Large intestine (tissue), 3 donors: ENCODE measurements around the gene FLAD1. TPM values are rescaled to one million over a fixed set of nuclear protein-coding genes. Genes with fewer than 3 reads are reported as not detected.
"Not testable (repeated sequence)": the region's sequence is repeated elsewhere in the genome, so short reads cannot be mapped to it uniquely, and the experiment has no call there.

ENCODE experiments used
- DNase-seq, 2 donors: peaks; one replicate each; pipeline versions ENCODE4 v3.0.0 to v3.0.0-alpha.2; 2013
- H3K27ac ChIP-seq: one replicate; pipeline ENCODE4 v1.5.1; 2013; ENCODE audit warnings: low read length
- H3K27me3 ChIP-seq: 2 replicates; pipeline ENCODE4 v1.6.1; 2013; ENCODE audit warnings: low read length; ENCODE audit not compliant: control insufficient read depth, insufficient read depth
- H3K36me3 ChIP-seq: 2 replicates; pipeline ENCODE4 v1.6.1; 2013; ENCODE audit warnings: low read length; ENCODE audit not compliant: control insufficient read depth, insufficient read depth
- H3K4me1 ChIP-seq: one replicate; pipeline ENCODE4 v1.6.1; 2013; ENCODE audit warnings: low read length; ENCODE audit not compliant: control insufficient read depth, insufficient read depth
- H3K4me3 ChIP-seq: one replicate; pipeline ENCODE4 v1.5.1; 2013; ENCODE audit warnings: low read length
- H3K9me3 ChIP-seq: one replicate; pipeline ENCODE4 v1.6.1; 2013; ENCODE audit warnings: mild to moderate bottlenecking, low read depth, low read length, moderate library complexity; ENCODE audit not compliant: control insufficient read depth
- WGBS: methylation state at CpG from one replicate; pipeline ENCODE4 v1.1.5; 2013; ENCODE audit warnings: low lambda C conversion rate; ENCODE audit not compliant: insufficient coverage; 5-methylcytosine and 5-hydroxymethylcytosine counted together
- polyA plus RNA-seq: library from polyadenylated mRNA; unstranded; fragments of 120-200 nt; gene quantifications from one replicate; pipeline ENCODE4 v1.2.1, GENCODE V29; 2013

FLAD1 gene
- polyA plus RNA-seq, 1 donor = 28.0 TPM

GRCh38 chr1:154975409-154976059 lies 7.6 kb upstream of the FLAD1 start:
- Histone ChIP-seq H3K4me1 (peaks cover 31% of the 10 kb centered on the region), H3K4me3 (peak overlapping the region; percentile 80), H3K9me3 (no peaks in the 10 kb centered on the region), H3K27me3 (no peaks in the 10 kb centered on the region), H3K27ac (peak overlapping the region; percentile 100), H3K36me3 (peaks cover 10% of the 10 kb centered on the region)
- peak; percentile 58 to 84 for DNase-seq
- 0% methylated on average over 4 of the region's 24 CpGs for WGBS

- H3K9me3 ChIP-seq, H3K27me3 ChIP-seq, H3K27ac ChIP-seq, DNase-seq, H3K4me3 ChIP-seq, H3K36me3 ChIP-seq: not testable (repeated sequence)
- WGBS = no CpG with 5 or more reads among the region's 3 CpGs
- H3K4me1 ChIP-seq = peaks cover 17% of the 10 kb centered on the region
These were observed 5.4 kb upstream of the FLAD1 start for GRCh38 chr1:154977762-154978161.

GRCh38 chr1:154978360-154978759 lies 4.8 kb upstream of the FLAD1 start:
- WGBS = no CpG with 5 or more reads among the region's 3 CpGs
- DNase-seq = no peak
- no peaks in the 10 kb centered on the region for H3K27me3 ChIP-seq
- peaks cover 10% of the 10 kb centered on the region for H3K36me3 ChIP-seq
- no peak overlapping the region for H3K4me3 ChIP-seq
- H3K9me3 ChIP-seq = no peaks in the 10 kb centered on the region
- peaks cover 13% of the 10 kb centered on the region for H3K4me1 ChIP-seq
- no peak overlapping the region for H3K27ac ChIP-seq

- Histone ChIP-seq H3K9me3 (no peaks in the 10 kb centered on the region), H3K27me3 (no peaks in the 10 kb centered on the region), H3K36me3 (peaks cover 15% of the 10 kb centered on the region), H3K4me3 (no peak overlapping the region), H3K4me1 (peaks cover 5% of the 10 kb centered on the region), H3K27ac (no peak overlapping the region)
- WGBS = no CpG with 5 or more reads among the region's 6 CpGs
- DNase-seq = no peak
These were observed 803 bp upstream of the FLAD1 start for GRCh38 chr1:154982341-154982740.

- H3K4me3 ChIP-seq = peak overlapping the region; percentile 86
- no peaks in the 10 kb centered on the region for H3K9me3 ChIP-seq
- no CpG with 5 or more reads among the region's 17 CpGs for WGBS
- peaks cover 8% of the 10 kb centered on the region for H3K4me1 ChIP-seq
- H3K27ac ChIP-seq = peak overlapping the region; percentile 46
- peaks cover 26% of the 10 kb centered on the region for H3K36me3 ChIP-seq
- no peaks in the 10 kb centered on the region for H3K27me3 ChIP-seq
- peak in 1 of 2 donors; percentile 28 for DNase-seq
These were observed 777 bp downstream of the FLAD1 start for GRCh38 chr1:154983776-154984466.

- Histone ChIP-seq H3K4me1 (peaks cover 17% of the 10 kb centered on the region), H3K36me3 (peaks cover 38% of the 10 kb centered on the region)
- not testable (repeated sequence) for H3K4me3 ChIP-seq, H3K9me3 ChIP-seq, DNase-seq, H3K27me3 ChIP-seq, H3K27ac ChIP-seq
- no CpG with 5 or more reads among the region's 4 CpGs for WGBS
These were observed 3.6 kb downstream of the FLAD1 start for GRCh38 chr1:154986736-154987135.

GRCh38 chr1:154987326-154987725 lies 4.2 kb downstream of the FLAD1 start:
- peaks cover 38% of the 10 kb centered on the region for H3K36me3 ChIP-seq
- no peak overlapping the region for H3K27ac ChIP-seq
- peaks cover 16% of the 10 kb centered on the region for H3K4me1 ChIP-seq
- no peaks in the 10 kb centered on the region for H3K27me3 ChIP-seq
- H3K4me3 ChIP-seq = no peak overlapping the region
- WGBS = no CpG with 5 or more reads among the region's 6 CpGs
- no peak for DNase-seq
- H3K9me3 ChIP-seq = no peaks in the 10 kb centered on the region

- Histone ChIP-seq H3K27ac (no peak overlapping the region), H3K27me3 (no peaks in the 10 kb centered on the region), H3K4me1 (peaks cover 12% of the 10 kb centered on the region), H3K4me3 (no peak overlapping the region), H3K36me3 (peaks cover 43% of the 10 kb centered on the region), H3K9me3 (no peaks in the 10 kb centered on the region)
- no peak for DNase-seq
- no CpG with 5 or more reads among the region's 17 CpGs for WGBS
These were observed 5.2 kb downstream of the FLAD1 start for GRCh38 chr1:154988058-154988954.

GRCh38 chr1:154989195-154989860 lies 6.2 kb downstream of the FLAD1 start:
- Histone ChIP-seq H3K9me3 (no peaks in the 10 kb centered on the region), H3K27me3 (no peaks in the 10 kb centered on the region), H3K4me3 (no peak overlapping the region), H3K4me1 (peaks cover 12% of the 10 kb centered on the region), H3K36me3 (peaks cover 43% of the 10 kb centered on the region), H3K27ac (no peak overlapping the region)
- DNase-seq = peak in 1 of 2 donors; percentile 45
- no CpG with 5 or more reads among the region's 3 CpGs for WGBS

GRCh38 chr1:154990276-154990675 lies 7.1 kb downstream of the FLAD1 start:
- Histone ChIP-seq H3K27ac (no peak overlapping the region), H3K36me3 (peaks cover 43% of the 10 kb centered on the region), H3K9me3 (no peaks in the 10 kb centered on the region), H3K27me3 (no peaks in the 10 kb centered on the region), H3K4me3 (no peak overlapping the region), H3K4me1 (peaks cover 12% of the 10 kb centered on the region)
- WGBS = no CpG with 5 or more reads among the region's 8 CpGs
- DNase-seq = no peak
